NCI-H1048 (cell line): Measurements from ENCODE around the gene SFRP2.
A peak's percentile ranks its signal among the peaks of the same experiment; 100 is the strongest.

Experiments
- DNase-seq: peaks from one replicate; lab custom pipeline; 2025; lab: John Stamatoyannopoulos, UW

SFRP2 gene

GRCh38 chr4:153771046-153771445 is 17.8 kb downstream of the SFRP2 start:
- DNase-seq: no peak

- no peak for DNase-seq
Measured at GRCh38 chr4:153766758-153767157, 22.1 kb downstream of the SFRP2 start.

- peak; percentile 76 for DNase-seq
Measured at GRCh38 chr4:153765894-153766293, 23.0 kb downstream of the SFRP2 start.

GRCh38 chr4:153764601-153765368 is 24.1 kb downstream of the SFRP2 start:
- no peak for DNase-seq

- no peak for DNase-seq
Measured at GRCh38 chr4:153763404-153763803, 25.5 kb downstream of the SFRP2 start.

- no peak for DNase-seq
Measured at GRCh38 chr4:153759407-153760316, 29.2 kb downstream of the SFRP2 start, which contains the start of gene RNF175. RNF175 (minus strand) TSS chr4:153760024; CDS start chr4:153759862, 162 bp downstream.

- no peak for DNase-seq
Measured at GRCh38 chr4:153758688-153759406, 30.0 kb downstream of the SFRP2 start.

- DNase-seq: no peak
Measured at GRCh38 chr4:153758136-153758535, 30.7 kb downstream of the SFRP2 start.

GRCh38 chr4:153757407-153757806 is 31.5 kb downstream of the SFRP2 start:
- DNase-seq: no peak

- no peak for DNase-seq
Measured at GRCh38 chr4:153755186-153755585, 33.7 kb downstream of the SFRP2 start.

- peak; percentile 37 for DNase-seq
Measured at GRCh38 chr4:153750197-153750817, 38.6 kb downstream of the SFRP2 start.

GRCh38 chr4:153748378-153748777 is 40.5 kb downstream of the SFRP2 start:
- no peak for DNase-seq

- DNase-seq: no peak
Measured at GRCh38 chr4:153747406-153747955, 41.4 kb downstream of the SFRP2 start.

GRCh38 chr4:153745651-153746050 is 43.2 kb downstream of the SFRP2 start:
- DNase-seq: no peak

- DNase-seq: no peak
Measured at GRCh38 chr4:153741541-153741940, 47.3 kb downstream of the SFRP2 start.

GRCh38 chr4:153735906-153736461 is 52.9 kb downstream of the SFRP2 start:
- no peak for DNase-seq

GRCh38 chr4:153733751-153734448 is 55.0 kb downstream of the SFRP2 start:
- DNase-seq: peak; percentile 49

GRCh38 chr4:153731239-153731638 is 57.6 kb downstream of the SFRP2 start:
- no peak for DNase-seq
